H1 (cell line): ENCODE measurements around the gene HEXIM1. TPM values are rescaled to one million over a fixed set of nuclear protein-coding genes. Genes with fewer than 3 reads are reported as not detected.

Experiments used
- CTCF ChIA-PET: fragments of 300-600 bp; sonication (Branson Sonifier 250); formaldehyde crosslinking; loops from one replicate; lab custom pipeline; 2021; ENCODE audit not compliant: partially characterized antibody; lab: Charles Lee
- POLR2A ChIA-PET: fragments of 300-600 bp; sonication (Branson Sonifier 250); formaldehyde crosslinking; loops from one replicate; lab custom pipeline; 2021; ENCODE audit warnings: inconsistent platforms; ENCODE audit not compliant: partially characterized antibody; lab: Charles Lee
- DNase-seq, 2 experiments: peaks; one replicate each; pipeline versions ENCODE4 v3.0.0 to v3.0.0-alpha.2; 2010 to 2022; ENCODE audit warnings: low spot score in 2 of 2, low read depth in 1 of 2, mixed read lengths in 1 of 2
- FAIRE-seq: peaks from 2 replicates; lab custom pipeline; 2011; peaks lifted over from hg19 to GRCh38; lab: Jason Lieb, UNC
- H2AFZ ChIP-seq: 2 replicates; pipeline ENCODE4 v1.8.1; 2012; ENCODE audit warnings: low read length, inconsistent platforms
- H2AK5ac ChIP-seq: 2 replicates; pipeline ENCODE4 v1.6.1; 2013; ENCODE audit warnings: low read depth, low read length
- H2BK120ac ChIP-seq: replicated peaks from 2 replicates; pipeline ENCODE3; 2013; ENCODE audit warnings: low read depth, low read length, inconsistent platforms
- H2BK12ac ChIP-seq: 2 replicates; pipeline ENCODE4 v1.6.1; 2013; ENCODE audit warnings: low read depth, low read length
- H2BK15ac ChIP-seq: 2 replicates; pipeline ENCODE4 v1.6.1; 2013; ENCODE audit warnings: low read length
- H2BK20ac ChIP-seq: 2 replicates; pipeline ENCODE4 v1.6.1; 2013; ENCODE audit warnings: low read length
- H2BK5ac ChIP-seq: 2 replicates; pipeline ENCODE4 v1.6.1; 2013; ENCODE audit warnings: low read depth, low read length
- H3K14ac ChIP-seq: 2 replicates; pipeline ENCODE4 v1.6.1; 2013; ENCODE audit warnings: inconsistent platforms; ENCODE audit not compliant: insufficient read length
- H3K18ac ChIP-seq: 2 replicates; pipeline ENCODE4 v1.6.1; 2013; ENCODE audit warnings: low read length; ENCODE audit errors: extremely low read depth
- H3K23ac ChIP-seq: 2 replicates; pipeline ENCODE4 v1.6.1; 2013; ENCODE audit warnings: inconsistent platforms; ENCODE audit not compliant: insufficient read length
- H3K23me2 ChIP-seq: 2 replicates; pipeline ENCODE4 v1.6.1; 2013; ENCODE audit warnings: low read depth, low read length
- H3K27ac ChIP-seq: 2 replicates; pipeline ENCODE4 v1.6.1; 2011; ENCODE audit warnings: low read depth, low read length, inconsistent platforms
- H3K27me3 ChIP-seq, 4 experiments: replicated peaks in 1 of 4; 1 replicate in 1 of 4; 2 replicates in 3 of 4; pipeline versions ENCODE4 v1.6.1 to v1.8.1; 2011 to 2013; ENCODE audit warnings: low read length in 3 of 4, mild to moderate bottlenecking in 3 of 4, inconsistent platforms in 2 of 4, mixed read lengths in 2 of 4, moderate library complexity in 1 of 4; ENCODE audit not compliant: control insufficient read depth in 3 of 4, insufficient read depth in 3 of 4; ENCODE audit errors: extremely low read depth in 1 of 4
- H3K36me3 ChIP-seq, 4 experiments: 2 replicates each; pipeline versions ENCODE4 v1.6.1 to v1.8.1; 2011 to 2013; ENCODE audit warnings: mild to moderate bottlenecking in 4 of 4, low read length in 3 of 4, moderate library complexity in 2 of 4, control low read depth in 1 of 4, inconsistent platforms in 1 of 4; ENCODE audit not compliant: insufficient read depth in 4 of 4, control insufficient read depth in 2 of 4
- H3K4ac ChIP-seq: replicated peaks from 2 replicates; pipeline ENCODE3; 2013; ENCODE audit warnings: low read length, low read depth, mixed read lengths, inconsistent platforms; ENCODE audit not compliant: insufficient read length
- H3K4me1 ChIP-seq, 4 experiments: replicated peaks in 1 of 4; 1 replicate in 1 of 4; 2 replicates in 3 of 4; pipeline versions ENCODE4 v1.6.1 to v1.8.1; 2011 to 2013; ENCODE audit warnings: low read length in 3 of 4, inconsistent platforms in 2 of 4, mixed read lengths in 1 of 4; ENCODE audit not compliant: insufficient read depth in 4 of 4, control insufficient read depth in 3 of 4
- H3K4me2 ChIP-seq, 2 experiments: 2 replicates each; pipeline versions ENCODE4 v1.6.1 to v1.8.1; 2011 to 2013; ENCODE audit warnings: low read depth in 2 of 2, low read length in 2 of 2, control low read depth in 1 of 2, inconsistent platforms in 1 of 2, mild to moderate bottlenecking in 1 of 2; ENCODE audit not compliant: insufficient read depth in 1 of 2
- H3K4me3 ChIP-seq, 4 experiments: fragments of 200-600, 300-600 bp in 1 of 4; sonication (generic), shearing (Covaris generic), sonication (Bioruptor Twin) in 1 of 4; 2 replicates each; pipeline versions ENCODE4 v1.5.1 to v1.8.1; 2011 to 2016; ENCODE audit warnings: low read length in 4 of 4, low read depth in 3 of 4, control low read depth in 2 of 4, inconsistent platforms in 2 of 4, mild to moderate bottlenecking in 2 of 4, mixed read lengths in 1 of 4, moderate library complexity in 1 of 4; ENCODE audit not compliant: insufficient read depth in 2 of 4; ENCODE audit errors: extremely low read depth in 1 of 4
- H3K56ac ChIP-seq: replicated peaks from 2 replicates; pipeline ENCODE3; 2013; ENCODE audit warnings: low read depth, mild to moderate bottlenecking, mixed read lengths, low read length, inconsistent platforms; ENCODE audit not compliant: insufficient read length
- H3K79me1 ChIP-seq: 2 replicates; pipeline ENCODE4 v1.6.1; 2013; ENCODE audit warnings: low read depth, low read length, control low read depth
- H3K79me2 ChIP-seq, 2 experiments: 2 replicates each; pipeline versions ENCODE4 v1.6.1 to v1.8.1; 2012 to 2013; ENCODE audit warnings: low read length in 2 of 2, mild to moderate bottlenecking in 2 of 2, inconsistent platforms in 1 of 2; ENCODE audit not compliant: insufficient read depth in 2 of 2, control insufficient read depth in 1 of 2
- H3K9ac ChIP-seq, 4 experiments: replicated peaks in 1 of 4; 1 replicate in 1 of 4; 2 replicates in 3 of 4; pipeline versions ENCODE4 v1.6.1 to v1.8.1; 2011 to 2013; ENCODE audit warnings: low read depth in 3 of 4, low read length in 3 of 4, control low read depth in 2 of 4, mild to moderate bottlenecking in 2 of 4, moderate library complexity in 2 of 4, inconsistent platforms in 1 of 4; ENCODE audit errors: extremely low read depth in 1 of 4
- H3K9me3 ChIP-seq, 2 experiments: 2 replicates each; pipeline versions ENCODE4 v1.6.1 to v1.8.1; 2012 to 2013; ENCODE audit warnings: mild to moderate bottlenecking in 2 of 2, moderate library complexity in 2 of 2, control low read depth in 1 of 2, inconsistent platforms in 1 of 2, low read depth in 1 of 2, low read length in 1 of 2, mixed read lengths in 1 of 2; ENCODE audit not compliant: insufficient read depth in 2 of 2
- H4K20me1 ChIP-seq, 2 experiments: replicated peaks in 1 of 2; 2 replicates each; pipeline versions ENCODE3 to v1.8.1; 2011 to 2013; ENCODE audit warnings: inconsistent platforms in 2 of 2, low read length in 2 of 2, mild to moderate bottlenecking in 1 of 2; ENCODE audit not compliant: insufficient read depth in 2 of 2, control insufficient read depth in 1 of 2
- H4K5ac ChIP-seq: 2 replicates; pipeline ENCODE4 v1.6.1; 2013; ENCODE audit warnings: low read length, low read depth, mixed read lengths, inconsistent platforms; ENCODE audit not compliant: insufficient read length
- H4K8ac ChIP-seq: 2 replicates; pipeline ENCODE4 v1.8.0; 2013; ENCODE audit warnings: mild to moderate bottlenecking, moderate library complexity, low read length, inconsistent platforms; ENCODE audit not compliant: insufficient read depth; ENCODE audit errors: extremely low read depth
- H4K91ac ChIP-seq: replicated peaks from 2 replicates; pipeline ENCODE3; 2013; ENCODE audit warnings: low read length, mixed read lengths, inconsistent platforms; ENCODE audit not compliant: insufficient read length
- CHD2 ChIP-seq: IDR thresholded peaks from 2 replicates; pipeline ENCODE4 v1.6.1; 2012; ENCODE audit warnings: low read length, improper control_type of control experiment
- CTBP2 ChIP-seq: IDR thresholded peaks from 2 replicates; pipeline ENCODE4 v1.7.0; 2011; ENCODE audit warnings: borderline replicate concordance, mild to moderate bottlenecking, moderate library complexity, mixed read lengths, low read length; ENCODE audit not compliant: insufficient read depth, insufficient read length
- EGR1 ChIP-seq: IDR thresholded peaks from 2 replicates; pipeline ENCODE4 v1.6.1; 2011; ENCODE audit warnings: low read depth, low read length, borderline replicate concordance
- HDAC2 ChIP-seq, 2 experiments: fragments of 300-600 bp in 1 of 2; sonication (generic) in 1 of 2; IDR thresholded peaks; 2 replicates each; pipeline ENCODE4 v1.6.1; 2011 to 2012; ENCODE audit warnings: low read depth in 2 of 2, low read length in 2 of 2, mild to moderate bottlenecking in 2 of 2, moderate library complexity in 2 of 2, borderline replicate concordance in 1 of 2, inconsistent platforms in 1 of 2
- KDM4A ChIP-seq: IDR thresholded peaks from one replicate; pipeline ENCODE4 v1.7.1; 2012; ENCODE audit warnings: low read depth, mild to moderate bottlenecking, moderate library complexity, low read length, inconsistent platforms; ENCODE audit not compliant: severe bottlenecking
- MAFK ChIP-seq: IDR thresholded peaks from 2 replicates; pipeline ENCODE4 v1.6.1; 2012; ENCODE audit warnings: low read depth, mild to moderate bottlenecking, improper control_type of control experiment, low read length
- NRF1 ChIP-seq: IDR thresholded peaks from 2 replicates; pipeline ENCODE4 v1.6.1; 2011; ENCODE audit warnings: mild to moderate bottlenecking, low read depth, low read length, improper control_type of control experiment
- POLR2A ChIP-seq, 2 experiments: IDR thresholded peaks; 1 replicate in 1 of 2; 2 replicates in 1 of 2; pipeline ENCODE4 v1.6.1; 2011; ENCODE audit warnings: low read depth in 2 of 2, low read length in 2 of 2, mild to moderate bottlenecking in 2 of 2; ENCODE audit errors: control extremely low read depth in 1 of 2
- SIN3A ChIP-seq, 2 experiments: IDR thresholded peaks in 1 of 2; conservative IDR thresholded peaks in 1 of 2; 2 replicates each; pipeline ENCODE4 v1.6.1; 2011 to 2012; ENCODE audit warnings: low read length in 2 of 2, improper control_type of control experiment in 1 of 2, low read depth in 1 of 2, mild to moderate bottlenecking in 1 of 2
- SP2 ChIP-seq: IDR thresholded peaks from 2 replicates; pipeline ENCODE4 v1.6.1; 2012; ENCODE audit warnings: mild to moderate bottlenecking, low read length, inconsistent platforms
- TBP ChIP-seq: IDR thresholded peaks from 2 replicates; pipeline ENCODE4 v1.6.1; 2011; ENCODE audit warnings: low read depth, low read length, improper control_type of control experiment
- WGBS, 2 experiments: shearing (Covaris generic) in 1 of 2; methylation state at CpG; one replicate each; pipeline versions ENCODE4 v1.1.6 to v1.1.7; 2013 to 2015; ENCODE audit warnings: low lambda C conversion rate in 2 of 2, mixed read lengths in 2 of 2, inconsistent platforms in 1 of 2, low coverage in 1 of 2, missing lambda C conversion rate in 1 of 2; ENCODE audit not compliant: insufficient replicate concordance in 2 of 2, insufficient coverage in 1 of 2, insufficient read length in 1 of 2; ENCODE audit errors: extremely low coverage in 1 of 2, missing lambda C conversion rate in 1 of 2; 5-methylcytosine and 5-hydroxymethylcytosine counted together
- polyA plus RNA-seq, 7 experiments: library from polyadenylated mRNA; depleted of rRNA in 3 of 7; stranded (reverse) in 5 of 7; unstranded in 2 of 7; fragments of >200 nt in 5 of 7; fragments of 200-250 nt in 2 of 7; gene quantifications; 1 replicate in 5 of 7; 2 replicates in 1 of 7; 4 replicates in 1 of 7; pipeline versions ENCODE4 v1.2.1 to v1.2.3, GENCODE V29; 2011 to 2013; ENCODE audit warnings: missing spikeins in 2 of 7, mixed read lengths in 2 of 7
- total RNA-seq: library from RNA; stranded (reverse); fragmentation: NEBNext Ultra II Directional; extraction: Animal tissue kit (Norgen Biotek cat#: 25700); gene quantifications from 2 replicates; pipeline ENCODE4 v1.2.1, GENCODE V29; 2021

The HEXIM1 gene
- total and polyA plus RNA-seq, 2 of the 8 experiments (the other 6 are each of a cell fraction or from before 2014, with no cell fraction given), result 9.1 to 38.3 TPM

DNA sequence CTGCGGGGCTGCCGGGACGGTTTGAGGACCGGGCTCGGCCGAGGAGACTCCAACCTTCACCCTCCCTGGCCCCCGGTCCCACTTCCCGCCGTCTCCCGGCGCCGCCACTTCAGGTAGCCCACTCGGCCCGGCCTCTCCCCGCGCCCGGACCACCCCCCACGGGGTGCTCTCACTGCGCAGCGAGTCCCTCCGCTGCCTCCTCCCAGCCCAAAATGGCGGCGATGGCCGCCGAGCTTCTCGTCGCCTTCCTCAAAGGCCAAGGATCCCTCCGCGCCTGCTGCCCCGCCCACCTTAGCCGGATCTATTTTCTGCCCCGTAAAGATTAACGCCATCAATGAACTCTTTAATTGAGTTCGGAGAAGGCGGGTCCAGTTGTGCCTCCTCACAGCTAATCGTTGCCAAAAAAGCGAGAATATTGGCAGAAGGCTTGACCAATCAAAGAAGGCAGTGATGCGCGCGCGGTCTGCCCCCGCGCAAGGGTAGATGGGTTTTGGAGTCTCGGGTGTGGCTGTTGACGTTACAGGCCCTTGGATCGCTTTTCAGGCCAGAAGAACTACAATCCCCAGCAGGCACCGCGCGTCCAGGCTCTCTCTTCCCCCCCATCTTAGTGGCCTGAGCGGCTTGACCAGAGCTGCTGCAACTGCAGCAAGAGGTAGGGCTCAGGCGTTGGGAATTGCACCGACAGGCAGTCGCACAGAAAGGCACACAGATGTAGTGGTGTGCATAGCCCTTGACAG lies 13.2 kb downstream of the HEXIM1 start, which contains the start of gene HEXIM2:
Gene HEXIM2 (plus strand): TSS at position 588 of the 737 bp plus-strand sequence. CDS start 919 bp downstream, outside the sequence.
- H3K18ac ChIP-seq, result peak within 1 kb of the TSS; percentile 99
- CTCF ChIA-PET, result interaction anchor here (0.6 to 11.5 kb wide), 17 partner anchors 9 to 81 kb away, joined by 3 to 115 read pairs (median 4); partner anchors contain the start of genes ACBD4 and HEXIM1
- peak within 1 kb of the TSS; percentile 73 to 97 (median 88) for H3K4me3 ChIP-seq
- H2BK15ac ChIP-seq, result peak within 1 kb of the TSS; percentile 1; the same call in 1 of the 2 replicates
- H2BK20ac ChIP-seq, result 0 out of 2 replicates have a peak within 1 kb of the TSS, but pooled peaks have one; percentile 15
- 2% methylated on average over 53 of the region's 53 CpGs; no CpG with 5 or more reads in 1 of the 2 experiments for WGBS, 2 experiments
- H3K14ac ChIP-seq, result peak within 1 kb of the TSS; percentile 66
- H3K23me2 ChIP-seq, result peaks cover 6% of the 10 kb centered on the region
- H3K79me2 ChIP-seq, result peaks cover 0 to 6% of the 10 kb centered on the region in 2 experiments; a peak in 2 of 4 replicates
- H2BK120ac ChIP-seq, result peak within 1 kb of the TSS; percentile 70
- peak within 1 kb of the TSS; percentile 95 for H4K5ac ChIP-seq
- peak within 1 kb of the TSS; percentile 98 for H3K56ac ChIP-seq
- H3K4me2 ChIP-seq, result peak within 1 kb of the TSS; percentile 81 to 84
- H3K79me1 ChIP-seq, result no peaks in the 10 kb centered on the region
- H4K20me1 ChIP-seq, result no peaks in the 10 kb centered on the region
- peak within 1 kb of the TSS; percentile 71; the same call in 1 of the 2 replicates for H2AK5ac ChIP-seq
- peaks cover 0 to 9% (median 3%) of the 10 kb centered on the region in 4 experiments; a peak in 3 of 7 replicates for H3K4me1 ChIP-seq
- peak within 1 kb of the TSS; percentile 81 for H2BK12ac ChIP-seq
- 0 out of 2 replicates have a peak within 1 kb of the TSS, but pooled peaks have one; percentile 4 for H2AFZ ChIP-seq
- H3K23ac ChIP-seq, result no peak within 1 kb of the TSS
- FAIRE-seq, result peak; percentile 65
- peak within 1 kb of the TSS; percentile 99 for H2BK5ac ChIP-seq
- H4K8ac ChIP-seq, result peak within 1 kb of the TSS; percentile 100
- H3K9me3 ChIP-seq, result no peaks in the 10 kb centered on the region
- peak within 1 kb of the TSS; percentile 98 for H3K4ac ChIP-seq
- peak within 1 kb of the TSS; percentile 97 for H4K91ac ChIP-seq
- POLR2A ChIA-PET, result interaction anchor here (0.6 to 26.8 kb wide), 34 partner anchors 6 to 1032 kb away, joined by 3 to 1076 read pairs (median 6); partner anchors contain the start of genes ACBD4, DCAKD, EFTUD2 and HEXIM1
- DNase-seq, result peak; percentile 99
- H3K27me3 ChIP-seq, result no peaks in the 10 kb centered on the region
- no peaks in the 10 kb centered on the region for H3K36me3 ChIP-seq
- H3K27ac ChIP-seq, result peak within 1 kb of the TSS; percentile 99
- peak within 1 kb of the TSS; percentile 98 to 100 (median 99) for H3K9ac ChIP-seq
- TF ChIP-seq TBP (peak; percentile 94), KDM4A (peak; percentile 14), POLR2A (IDR thresholded peaks at IDR 0.05; ENCODE audit: control extremely low read depth in 1 of 2, low read depth in 2 of 2, low read length in 2 of 2) (peak; percentile 83 to 99), HDAC2 (IDR thresholded peaks at IDR 0.05; ENCODE audit: borderline replicate concordance in 1 of 2, low read depth in 2 of 2, low read length in 2 of 2) (no peak), EGR1 (peak; percentile 46; the same call in 1 of the 2 replicates), SIN3A (conservative IDR thresholded peaks at IDR 0.05 in 1 of 2, IDR thresholded peaks at IDR 0.05 in 1 of 2; ENCODE audit: low read depth in 1 of 2, low read length in 2 of 2) (peak; percentile 7 to 29; a peak in 1 of 4 replicates), SP2 (peak; percentile 77), CHD2 (peak; percentile 97), CTBP2 (peak; percentile 64), MAFK (no peak), NRF1 (peak; percentile 67)
